Measurements from ENCODE around the gene FARP1. TPM values are rescaled to one million over a fixed set of nuclear protein-coding genes. Genes with fewer than 3 reads are reported as not detected.

The FARP1 gene
- total and polyA plus RNA-seq, 2 of the 13 experiments (the other 11 are each of a cell fraction or from before 2014, with no cell fraction given): 70.6 to 126 TPM

- TF ChIP-seq ZNF839 (CRISPR knock-in tag; IDR thresholded peaks at IDR 0.05; ENCODE audit: borderline replicate concordance) (no peak), CBFB (CRISPR knock-in tag; IDR thresholded peaks at IDR 0.05) (no peak), ATF4 (CRISPR knock-in tag; IDR thresholded peaks at IDR 0.05) (no peak), NCOA1 (CRISPR knock-in tag; IDR thresholded peaks at IDR 0.05) (no peak; the same call in 1 of the 2 replicates), ZC3H4 (CRISPR knock-in tag; IDR thresholded peaks at IDR 0.05; ENCODE audit: borderline replicate concordance) (no peak), NAIF1 (CRISPR knock-in tag; IDR thresholded peaks at IDR 0.05; ENCODE audit: borderline replicate concordance) (no peak), FOXK1 (CRISPR knock-in tag; IDR thresholded peaks at IDR 0.05; ENCODE audit: borderline replicate concordance, low read depth) (peak; percentile 14; the same call in 1 of the 2 replicates), TBX3 (IDR thresholded peaks at IDR 0.05; ENCODE audit: borderline replicate concordance) (no peak), XRCC5 (optimal IDR thresholded peaks at IDR 0.05; ENCODE audit: low read length) (no peak), GRHL1 (CRISPR knock-in tag; conservative IDR thresholded peaks at IDR 0.05) (no peak), PRMT3 (CRISPR knock-in tag; IDR thresholded peaks at IDR 0.05; ENCODE audit: borderline replicate concordance, low read depth) (no peak), ADNP (CRISPR knock-in tag; IDR thresholded peaks at IDR 0.05) (no peak), ZNF780A (CRISPR knock-in tag; IDR thresholded peaks at IDR 0.05) (no peak), FOSL2 (CRISPR knock-in tag; IDR thresholded peaks at IDR 0.05) (peak; percentile 62), ZNF790 (CRISPR knock-in tag; IDR thresholded peaks at IDR 0.05; ENCODE audit: borderline replicate concordance) (no peak), ZSCAN12 (CRISPR knock-in tag; IDR thresholded peaks at IDR 0.05) (no peak), BATF2 (CRISPR knock-in tag; IDR thresholded peaks at IDR 0.05) (no peak), ZNF674 (CRISPR knock-in tag; IDR thresholded peaks at IDR 0.05; ENCODE audit: low read depth) (no peak), ZNF280B (CRISPR knock-in tag; IDR thresholded peaks at IDR 0.05; ENCODE audit: borderline replicate concordance) (no peak; the same call in 1 of the 2 replicates), THAP7 (CRISPR knock-in tag; IDR thresholded peaks at IDR 0.05) (no peak), ZNF275 (CRISPR knock-in tag; IDR thresholded peaks at IDR 0.05; ENCODE audit: borderline replicate concordance) (no peak), HDAC1 (CRISPR knock-in tag; IDR thresholded peaks at IDR 0.05) (peak; percentile 84)
These were observed 165.4 kb downstream of the FARP1 start (continued) for GRCh38 chr13:98308086-98308911.

Data from HepG2 (cell line).